Fibroblast of skin of right biceps (primary cell): Measurements from ENCODE around the gene CCDC126.
"Not testable (repeated sequence)": the region's sequence is repeated elsewhere in the genome, so short reads cannot be mapped to it uniquely, and the experiment has no call there.

Source experiments
- DNase-seq: peaks from one replicate; pipeline ENCODE4 v3.0.0-alpha.2; 2013

The CCDC126 gene

DNA sequence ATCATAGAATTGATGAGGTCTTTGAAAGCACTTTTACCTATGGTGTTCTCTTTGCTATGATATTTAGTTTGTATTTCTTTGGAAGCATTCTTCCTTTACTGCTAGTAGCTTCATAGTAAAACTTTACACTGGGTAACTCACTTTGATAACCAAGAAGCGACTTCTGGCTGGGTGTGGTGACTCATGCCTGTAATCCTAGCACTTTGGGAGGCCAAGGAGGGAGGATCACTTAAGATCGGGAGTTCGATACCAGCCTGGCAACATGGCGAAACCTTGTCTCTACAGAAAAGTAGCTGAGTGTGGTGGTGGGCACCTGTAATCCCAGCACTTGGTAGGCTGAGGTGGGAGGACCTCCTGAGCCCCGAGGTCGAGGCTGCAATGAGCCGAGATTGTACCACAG, 36.2 kb downstream of the CCDC126 start:
- no peak for DNase-seq

DNA sequence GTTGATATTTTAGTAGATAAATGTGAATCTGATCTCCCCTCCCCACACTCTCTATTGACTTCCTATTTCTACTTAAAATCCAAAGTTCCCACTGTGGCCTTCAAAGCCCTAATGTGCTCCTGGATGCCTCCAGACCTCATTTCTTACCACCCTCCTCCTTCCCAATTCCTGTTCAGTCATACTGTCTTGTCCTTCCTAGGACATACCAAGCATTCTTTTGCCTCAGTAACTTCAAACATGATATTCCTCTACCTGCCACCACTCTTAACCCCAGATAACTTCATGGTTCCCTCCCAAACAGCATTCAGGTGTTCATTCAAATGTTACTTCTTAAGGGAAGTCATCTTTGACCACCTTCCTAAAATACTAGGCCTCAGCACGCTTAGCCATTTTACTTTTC, 48.6 kb downstream of the CCDC126 start:
- DNase-seq: no peak

DNA sequence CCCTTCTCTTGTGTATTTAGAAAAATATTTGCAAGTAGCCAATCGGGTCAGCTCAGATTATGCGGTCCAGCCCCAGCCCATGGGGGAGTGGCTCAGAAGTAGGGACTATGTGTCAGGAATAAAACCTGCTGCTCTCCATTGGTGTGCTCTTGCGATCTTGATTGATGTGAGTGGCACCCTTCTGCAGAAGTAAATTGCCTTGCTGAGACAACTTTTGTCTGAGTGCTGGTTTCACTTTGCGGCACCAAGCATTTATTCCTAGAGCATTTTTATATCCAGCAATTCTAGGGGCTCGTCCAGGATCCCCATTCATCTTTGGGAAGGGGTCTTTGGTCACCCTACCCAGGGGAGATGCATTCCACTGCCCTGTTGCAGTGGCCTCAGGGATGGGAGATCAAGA, 56.8 kb downstream of the CCDC126 start:
- DNase-seq: no peak

DNA sequence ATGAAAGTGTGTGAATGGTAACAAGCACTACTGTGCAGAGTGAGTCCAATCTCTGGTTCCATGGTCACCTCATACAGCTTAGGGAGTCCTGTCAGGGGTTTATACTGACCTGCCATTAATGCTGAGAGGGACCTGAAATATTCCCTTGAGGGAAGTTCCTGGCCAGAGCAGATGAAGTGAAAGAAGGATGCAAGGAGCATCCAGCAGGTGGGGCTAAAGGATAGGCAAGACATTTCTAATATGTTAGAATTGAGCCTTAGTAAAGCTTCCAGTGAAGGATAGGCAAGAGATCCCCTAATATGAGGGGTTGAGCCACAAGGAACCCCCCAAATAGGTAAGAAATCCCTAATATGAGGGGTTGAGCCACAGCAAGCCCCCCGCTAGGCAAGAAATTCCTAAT, 57.3 kb downstream of the CCDC126 start:
- peak; percentile 5 for DNase-seq

DNA sequence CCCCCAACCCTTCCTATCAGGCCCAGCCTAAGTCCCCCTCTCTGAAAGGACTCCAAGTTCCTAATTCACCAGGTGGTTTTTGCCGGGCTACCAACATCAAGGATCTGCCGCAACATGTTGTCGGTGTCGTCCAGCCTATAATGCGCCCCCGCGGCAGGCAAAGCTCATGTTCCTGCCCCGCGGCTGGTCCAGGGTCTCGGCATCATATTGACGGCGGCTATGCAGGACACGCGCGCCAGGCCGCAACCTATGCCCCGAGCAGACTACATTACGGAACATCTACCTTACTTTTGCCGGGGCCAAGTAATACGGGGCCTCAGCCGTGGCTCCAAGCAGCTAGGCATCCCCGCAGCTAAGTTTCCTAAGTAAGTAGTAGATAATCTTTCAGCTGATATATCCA, 58.3 kb downstream of the CCDC126 start:
- no peak for DNase-seq

DNA sequence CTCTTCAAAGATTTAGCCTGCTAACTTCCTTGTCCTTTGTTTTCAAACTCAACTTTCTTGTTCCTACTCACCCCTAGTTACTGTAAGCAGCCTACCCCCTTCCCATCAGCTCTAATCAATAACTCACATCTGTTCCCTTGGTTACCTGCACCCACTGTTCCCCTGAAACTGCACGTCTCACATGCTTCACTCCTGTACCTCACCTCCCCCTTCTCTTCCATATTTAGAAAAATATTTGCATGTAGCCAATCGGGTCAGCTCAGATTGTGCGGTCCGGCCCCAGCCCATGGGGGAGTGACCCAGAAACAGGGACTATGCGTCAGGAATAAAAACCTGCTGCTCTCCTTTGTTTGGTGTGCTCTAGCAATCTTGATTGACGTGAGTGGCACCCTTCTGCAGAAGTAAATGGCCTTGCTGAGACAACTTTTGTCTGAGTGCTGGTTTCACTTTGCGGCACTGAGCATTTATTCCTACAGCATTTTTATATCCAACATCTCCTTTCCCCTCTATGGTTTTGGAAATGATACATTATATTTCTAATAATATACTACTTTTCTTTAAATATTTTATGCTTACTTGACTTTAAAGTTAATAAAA, 61.7 kb downstream of the CCDC126 start:
- no peak for DNase-seq

DNA sequence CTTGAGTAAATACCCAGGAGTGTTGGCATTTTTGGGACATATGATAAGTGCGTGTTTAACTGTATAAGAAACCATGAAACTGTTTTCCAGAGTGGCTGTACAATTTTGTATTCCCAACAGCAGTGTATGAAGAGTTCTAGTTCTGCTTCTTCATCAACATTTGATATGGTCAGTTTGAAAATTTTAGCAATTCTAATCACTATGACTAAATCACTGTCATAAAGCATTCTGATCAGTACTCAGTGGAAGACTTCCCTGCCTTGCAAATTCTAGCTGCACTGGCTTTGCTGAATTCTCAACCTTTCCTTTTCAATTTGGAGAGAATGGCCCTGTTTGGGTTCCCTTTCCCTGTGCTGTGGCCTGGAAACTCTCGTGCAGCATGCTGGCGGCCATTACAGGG, 64.2 kb downstream of the CCDC126 start:
- DNase-seq: no peak

DNA sequence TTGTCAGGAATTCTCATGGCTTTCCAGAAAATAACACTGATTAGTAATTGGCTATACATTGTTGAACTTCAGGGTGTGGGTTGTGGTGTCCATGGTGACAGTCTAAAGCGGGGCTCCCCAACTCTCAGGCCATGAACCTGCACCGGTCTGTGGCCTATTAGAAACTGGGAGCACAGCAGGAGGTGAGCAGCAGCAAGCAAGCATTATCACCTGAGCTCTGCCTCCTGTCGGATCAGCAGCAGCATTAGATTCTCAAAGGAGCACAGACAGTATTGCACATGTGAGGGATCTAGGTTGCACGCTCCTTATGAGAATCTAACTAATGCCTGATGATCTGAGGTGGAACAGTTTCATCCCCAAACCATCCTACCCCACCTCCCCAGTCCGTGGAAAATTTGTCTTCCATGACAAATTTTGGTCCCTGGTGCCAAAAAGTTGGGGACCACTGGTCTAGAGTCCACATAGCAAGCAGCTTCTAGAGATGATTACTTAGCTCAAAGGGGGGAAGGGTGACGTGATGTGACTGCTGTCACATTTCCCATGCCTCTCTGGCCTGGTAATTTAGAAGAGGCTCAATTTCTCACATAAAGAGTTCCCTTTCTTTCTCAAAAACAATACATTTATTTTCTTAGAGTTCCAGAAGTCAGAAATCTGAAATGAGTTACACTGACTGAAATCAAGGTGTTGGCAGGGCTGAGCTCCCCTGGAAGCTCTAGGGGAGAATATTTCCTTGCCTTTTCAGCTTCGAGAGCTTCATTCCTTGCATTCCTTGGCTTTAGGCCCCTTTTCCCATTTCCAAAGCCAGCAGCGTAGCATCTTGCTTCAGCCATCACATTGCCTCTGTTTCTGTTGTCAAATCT, 65.2 kb downstream of the CCDC126 start:
- DNase-seq: peak; percentile 59

DNA sequence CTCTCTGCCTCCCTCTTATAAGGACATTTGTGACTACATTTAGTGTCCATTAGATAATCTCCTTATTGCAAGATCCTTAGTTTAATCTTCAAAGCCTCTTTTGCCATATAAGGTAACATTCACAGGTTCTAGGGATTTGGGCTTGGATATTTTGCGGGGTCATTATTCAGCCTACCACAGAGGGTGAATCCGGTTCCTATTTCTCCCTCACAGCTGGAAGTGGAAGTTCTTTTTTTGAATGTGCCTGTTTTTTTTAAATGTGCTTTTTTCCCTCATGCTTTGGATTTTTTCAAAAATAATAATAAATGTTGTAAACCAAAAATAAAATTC, 65.8 kb downstream of the CCDC126 start:
- DNase-seq: no peak

DNA sequence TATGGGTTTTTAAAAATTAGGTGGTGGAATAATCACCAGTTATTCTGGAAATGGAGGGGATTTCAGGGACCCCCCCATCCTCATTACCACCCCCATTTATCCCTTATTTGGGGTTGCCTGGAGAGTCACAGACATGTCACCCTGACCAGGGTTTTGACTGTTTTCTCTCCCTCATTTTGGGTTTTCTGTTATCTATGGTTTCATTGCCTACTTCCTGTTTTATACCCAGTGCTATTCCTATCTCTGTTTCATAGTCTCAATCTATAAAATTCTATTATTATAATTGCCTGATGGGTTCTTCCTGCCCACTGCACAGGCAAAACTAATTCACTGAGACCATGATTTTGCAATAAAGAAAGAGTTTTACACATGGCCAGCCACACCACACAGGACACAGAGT, 66.9 kb downstream of the CCDC126 start:
- no peak for DNase-seq

DNA sequence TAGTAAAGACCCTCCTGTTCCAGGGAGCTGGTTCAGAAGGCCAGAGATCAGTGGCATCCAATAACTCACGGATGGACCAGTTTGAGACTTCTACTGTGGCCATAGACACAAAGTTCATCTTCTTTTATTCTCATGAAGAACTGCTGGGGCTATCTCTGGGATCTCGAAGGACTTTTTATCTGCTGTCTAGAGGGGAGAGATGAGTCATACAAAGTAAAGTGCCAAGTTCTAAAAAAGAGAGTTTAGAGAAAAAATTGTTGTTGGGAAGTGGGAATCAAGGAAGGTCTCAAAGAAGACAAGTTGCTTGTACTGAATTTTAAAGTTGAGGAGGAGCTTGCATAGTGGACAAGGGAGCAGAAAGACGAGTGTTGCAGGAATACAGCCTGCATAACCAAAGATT, 74.9 kb downstream of the CCDC126 start:
- DNase-seq: no peak

DNA sequence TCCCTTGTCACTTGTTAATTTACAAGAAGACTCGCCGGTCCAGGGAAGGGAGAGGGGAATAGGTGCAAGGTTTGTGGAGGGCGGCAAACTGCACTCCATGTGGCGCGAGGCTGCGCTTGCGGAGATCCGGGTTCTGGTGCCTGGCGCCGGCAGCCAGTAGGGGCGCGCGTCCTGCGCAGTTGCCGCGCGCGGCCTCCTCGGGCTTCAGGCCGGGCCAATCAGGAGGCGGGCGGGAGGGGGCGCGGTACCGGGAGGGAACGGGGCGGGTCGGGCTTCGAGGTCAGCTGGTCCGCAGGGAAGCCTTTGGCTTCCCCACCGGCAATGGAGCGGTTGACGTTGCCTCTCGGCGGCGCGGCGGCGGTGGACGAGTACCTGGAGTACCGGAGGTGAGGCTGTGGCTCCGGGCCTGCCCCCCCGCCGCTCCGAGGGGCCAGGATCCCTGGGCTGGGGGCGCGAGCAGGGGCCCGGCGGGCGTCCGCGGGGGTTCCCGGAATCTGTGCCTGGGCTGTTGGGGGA, 82.8 kb downstream of the CCDC126 start, which contains the start of gene FAM221A:
FAM221A (plus strand) TSS at position 302 of the 516 bp plus-strand sequence; CDS start at position 322, 20 bp downstream.
- DNase-seq: peak; percentile 75

DNA sequence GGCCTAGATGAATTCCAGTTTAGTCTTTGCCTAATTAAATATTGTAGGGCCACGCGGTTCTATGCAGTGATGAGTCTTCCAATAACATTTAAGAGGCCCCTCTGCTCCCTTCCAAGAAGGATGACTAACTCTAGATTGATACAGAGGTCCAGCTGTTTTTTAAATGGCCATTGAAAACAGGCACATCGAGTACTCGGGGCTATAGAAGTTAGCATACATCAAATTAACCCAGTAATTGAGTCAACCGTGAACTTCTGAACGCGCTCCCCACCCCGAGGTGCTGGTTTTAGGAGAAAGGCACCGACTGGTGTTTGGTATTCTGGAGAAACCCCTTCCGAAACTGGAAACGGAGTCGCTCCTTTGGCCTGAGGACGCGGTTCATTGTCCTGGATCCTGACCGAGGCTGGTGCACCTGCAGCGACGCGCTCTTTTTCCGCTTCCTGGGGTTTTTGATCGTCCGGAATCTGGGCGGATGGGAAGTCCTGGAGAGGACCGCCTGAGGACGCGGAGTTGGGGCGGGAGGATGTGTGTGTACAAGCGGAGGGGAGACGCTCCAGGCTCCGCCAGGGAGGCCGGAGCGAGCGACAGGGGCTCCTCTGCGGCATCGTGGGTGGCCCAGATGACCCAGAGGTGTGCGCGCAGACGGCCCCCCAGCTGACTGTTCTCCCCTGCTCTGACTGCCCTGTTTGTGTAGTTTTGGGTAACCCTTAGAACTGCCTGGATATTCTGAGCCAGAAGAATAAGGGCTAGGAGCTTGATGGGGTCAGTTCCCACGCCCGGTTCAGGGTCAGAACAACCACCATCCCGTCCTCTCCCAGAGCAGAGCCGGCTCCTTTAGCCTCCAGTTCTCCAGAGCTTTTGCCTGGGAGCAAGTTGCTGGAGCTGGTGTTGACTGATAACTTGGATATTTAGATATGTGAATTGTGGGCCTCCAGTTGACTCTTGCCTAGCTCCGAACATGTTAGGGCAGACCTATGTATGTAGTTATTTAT, 83.5 kb downstream of the CCDC126 start:
- peak; percentile 45 for DNase-seq

DNA sequence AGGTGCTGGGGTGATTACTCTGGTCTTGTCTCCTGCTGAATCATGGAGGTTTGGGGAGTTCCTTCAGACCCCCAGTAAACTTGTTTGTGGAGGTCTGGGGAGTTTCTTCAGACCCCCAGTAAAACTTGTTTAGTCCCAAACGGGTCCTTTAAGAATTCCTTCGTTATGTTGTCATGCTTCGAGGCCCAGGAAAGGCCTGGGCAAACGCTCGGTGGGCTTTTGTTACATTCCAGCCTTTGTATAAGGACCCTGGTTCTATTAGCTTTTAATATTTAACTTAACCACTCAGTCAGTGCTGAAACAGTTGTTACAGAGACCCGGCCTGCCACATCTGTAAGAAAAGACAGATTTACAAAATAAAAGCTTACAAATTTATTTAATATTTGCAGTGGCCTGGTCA, 86.9 kb downstream of the CCDC126 start:
- DNase-seq: not testable (repeated sequence)

DNA sequence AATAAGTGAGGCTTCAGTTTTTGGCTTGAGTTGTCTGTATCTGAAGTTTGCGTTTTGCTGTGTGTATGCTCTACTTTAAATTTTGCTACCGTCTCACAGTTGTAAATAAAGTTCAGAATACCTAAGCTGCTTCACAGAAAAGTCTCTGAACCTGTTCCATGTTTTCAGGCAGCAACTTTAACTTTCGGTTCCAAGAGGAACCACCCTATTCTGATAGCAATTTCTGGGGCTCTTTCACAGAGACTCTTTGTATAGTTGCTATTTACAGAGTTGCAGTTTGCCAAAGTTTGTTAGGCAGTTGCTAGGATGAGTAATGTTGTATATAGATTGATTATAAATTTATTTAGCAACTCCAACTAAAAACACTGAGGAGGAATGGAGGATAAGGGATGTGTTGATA, 88.5 kb downstream of the CCDC126 start:
- no peak for DNase-seq

DNA sequence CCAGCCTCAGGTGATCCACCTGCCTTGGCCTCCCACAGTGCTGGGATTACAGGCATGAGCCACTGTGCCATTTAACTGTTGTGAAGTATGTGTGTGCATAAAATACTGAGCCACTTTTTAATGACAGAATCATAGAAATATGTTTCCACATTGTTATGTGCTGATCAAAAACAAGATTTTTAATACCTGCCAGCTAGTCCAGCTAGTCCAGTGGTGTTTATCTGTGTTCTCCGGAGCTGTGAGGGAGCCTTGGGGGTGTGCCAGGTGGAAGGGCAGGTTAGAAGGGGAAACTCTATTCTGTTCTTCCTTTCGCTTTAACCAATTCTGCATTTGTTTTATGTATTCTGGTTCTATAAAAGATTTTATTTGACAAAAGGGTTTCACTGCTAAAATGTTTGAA, 89.8 kb downstream of the CCDC126 start:
- DNase-seq: peak; percentile 33

DNA sequence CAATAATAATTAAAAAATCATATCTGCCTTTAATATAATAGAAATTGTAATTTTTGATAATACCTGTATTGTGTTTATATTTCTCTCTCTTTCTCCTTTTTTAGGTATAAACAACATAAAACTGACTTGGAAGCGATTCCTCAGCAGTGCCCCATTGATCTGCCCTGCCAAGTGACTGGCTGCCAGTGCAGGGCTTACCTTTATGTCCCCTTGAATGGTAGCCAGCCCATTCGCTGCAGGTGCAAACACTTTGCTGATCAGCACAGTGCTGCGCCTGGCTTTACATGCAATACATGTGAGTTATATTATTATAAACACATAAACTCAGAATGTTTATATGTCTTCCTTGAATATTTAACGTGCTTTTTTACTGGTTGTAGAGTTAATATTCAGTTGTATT, 92.0 kb downstream of the CCDC126 start:
- no peak for DNase-seq

DNA sequence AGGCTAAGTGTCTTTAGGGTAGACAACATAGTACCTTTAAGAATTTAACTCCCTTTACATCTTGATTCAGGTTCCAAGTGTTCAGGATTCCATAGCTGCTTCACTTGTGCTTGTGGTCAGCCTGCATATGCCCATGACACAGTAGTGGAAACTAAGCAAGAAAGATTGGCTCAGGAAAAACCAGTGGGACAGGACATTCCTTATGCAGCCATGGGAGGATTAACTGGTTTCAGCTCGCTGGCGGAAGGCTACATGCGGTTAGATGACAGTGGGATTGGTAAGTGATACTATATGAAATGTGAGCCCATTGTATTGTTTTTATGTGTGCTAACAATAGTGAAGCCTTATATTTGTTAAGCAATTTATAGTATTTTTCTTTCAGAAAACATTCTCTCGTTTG, 94.1 kb downstream of the CCDC126 start:
- no peak for DNase-seq

DNA sequence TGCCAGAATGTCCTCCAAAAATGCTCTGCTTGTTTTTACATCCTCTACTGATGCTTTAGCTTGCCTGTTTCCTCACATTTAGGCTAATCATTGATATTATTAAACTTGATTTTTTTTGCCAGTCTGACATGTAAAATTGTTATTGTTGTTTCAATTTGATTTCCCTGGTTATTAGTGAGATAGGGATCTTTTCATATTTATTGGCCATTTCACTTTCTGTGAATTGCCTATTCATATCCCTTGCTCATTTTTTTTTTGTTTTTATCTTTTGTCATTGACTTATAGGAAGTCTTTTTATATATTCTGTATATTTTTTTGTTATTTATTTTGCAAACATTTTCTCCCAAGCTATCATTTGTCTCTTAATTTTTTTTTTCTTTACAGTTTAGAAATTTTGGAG, 96.0 kb downstream of the CCDC126 start:
- no peak for DNase-seq
